ENCODE data around the gene PRKCZ. TPM values are rescaled to one million over a fixed set of nuclear protein-coding genes. Genes with fewer than 3 reads are reported as not detected.

The PRKCZ gene
- total RNA-seq, 3 donors from 2014 or later (not counting 1 experiment from before 2014, with no cell fraction given): 25.1 to 37.1 (median 30.5) TPM

DNA sequence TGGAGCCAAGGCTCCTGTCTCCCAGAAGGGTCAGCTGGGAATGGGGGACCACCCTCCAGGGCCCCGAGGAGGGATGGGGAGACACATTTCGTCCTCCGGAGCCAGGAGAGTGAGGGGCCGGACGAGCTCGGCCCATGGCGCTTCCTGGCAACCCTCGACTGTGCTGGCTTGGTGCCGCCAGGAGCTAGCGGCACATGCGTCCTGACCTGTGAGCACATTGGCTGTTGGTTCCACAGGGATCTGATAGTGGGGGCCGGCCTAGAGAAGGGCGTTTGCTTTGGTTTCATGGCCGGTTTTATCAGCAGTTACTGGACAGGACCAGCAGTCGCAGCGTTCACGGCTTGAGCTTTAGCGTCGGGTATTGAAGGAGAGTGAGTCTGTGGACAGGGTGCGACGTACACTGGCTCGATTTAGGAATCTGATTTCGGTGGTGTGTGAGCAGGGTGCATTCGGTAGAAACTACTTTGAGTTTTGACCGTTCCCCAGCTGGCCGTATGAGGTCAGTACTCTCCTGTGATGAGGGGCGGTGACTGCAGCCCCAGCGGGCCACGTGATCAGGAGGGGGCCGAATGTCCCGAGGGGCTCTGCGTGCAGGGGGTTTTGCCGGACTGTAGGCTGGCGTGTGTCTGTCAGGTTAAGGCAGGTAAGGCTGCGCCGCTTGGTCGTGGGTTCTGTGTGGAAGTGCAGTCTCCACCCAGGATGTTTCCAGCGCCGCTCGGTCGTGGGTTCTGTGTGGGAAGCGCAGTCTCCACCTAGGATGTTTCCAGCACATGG lies 125.7 kb downstream of the PRKCZ start:
- 96% methylated on average over 42 of the region's 42 CpGs for WGBS (ENCODE audit: insufficient coverage)

DNA sequence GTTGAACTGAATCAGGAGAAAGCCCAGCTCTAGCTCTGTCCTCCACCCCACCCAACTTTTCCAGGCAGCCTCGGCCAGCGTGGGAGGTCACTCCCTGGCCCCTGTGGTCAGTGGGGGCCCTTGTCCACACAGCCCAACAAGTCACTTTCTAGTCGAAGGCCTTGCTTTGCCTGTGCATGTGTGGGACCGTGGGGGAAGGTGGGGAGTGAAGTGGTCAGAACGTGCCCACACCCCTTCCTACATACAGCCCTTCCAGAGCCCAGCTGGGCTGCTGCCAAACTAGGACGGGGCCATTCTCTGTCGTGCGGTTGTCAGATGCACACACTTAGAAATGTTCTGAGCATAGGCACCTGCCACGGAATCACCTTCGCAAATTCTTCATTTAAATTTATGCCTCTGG lies 126.4 kb downstream of the PRKCZ start:
- TF ChIP-seq, protein P1, sequence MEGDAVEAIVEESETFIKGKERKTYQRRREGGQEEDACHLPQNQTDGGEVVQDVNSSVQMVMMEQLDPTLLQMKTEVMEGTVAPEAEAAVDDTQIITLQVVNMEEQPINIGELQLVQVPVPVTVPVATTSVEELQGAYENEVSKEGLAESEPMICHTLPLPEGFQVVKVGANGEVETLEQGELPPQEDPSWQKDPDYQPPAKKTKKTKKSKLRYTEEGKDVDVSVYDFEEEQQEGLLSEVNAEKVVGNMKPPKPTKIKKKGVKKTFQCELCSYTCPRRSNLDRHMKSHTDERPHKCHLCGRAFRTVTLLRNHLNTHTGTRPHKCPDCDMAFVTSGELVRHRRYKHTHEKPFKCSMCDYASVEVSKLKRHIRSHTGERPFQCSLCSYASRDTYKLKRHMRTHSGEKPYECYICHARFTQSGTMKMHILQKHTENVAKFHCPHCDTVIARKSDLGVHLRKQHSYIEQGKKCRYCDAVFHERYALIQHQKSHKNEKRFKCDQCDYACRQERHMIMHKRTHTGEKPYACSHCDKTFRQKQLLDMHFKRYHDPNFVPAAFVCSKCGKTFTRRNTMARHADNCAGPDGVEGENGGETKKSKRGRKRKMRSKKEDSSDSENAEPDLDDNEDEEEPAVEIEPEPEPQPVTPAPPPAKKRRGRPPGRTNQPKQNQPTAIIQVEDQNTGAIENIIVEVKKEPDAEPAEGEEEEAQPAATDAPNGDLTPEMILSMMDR (IDR thresholded peaks at IDR 0.05): no peak
- no peak for ATAC-seq
- H3K27me3 Mint-ChIP-seq (ENCODE audit: low read depth in 2 of 2): no peaks in the 10 kb centered on the region
- no peaks in the 10 kb centered on the region for H3K36me3 Mint-ChIP-seq
- WGBS (ENCODE audit: insufficient coverage): 94% methylated on average over 7 of the region's 10 CpGs
- DNase-seq: no peak
- H3K27ac Mint-ChIP-seq: no peak overlapping the region
- H3K4me1 Mint-ChIP-seq: peaks cover 0 to 3% of the 10 kb centered on the region in 2 donors
- no peak overlapping the region for H3K27ac ChIP-seq (ENCODE audit: low read length)
- H3K9me3 Mint-ChIP-seq: no peaks in the 10 kb centered on the region
- H3K27me3 ChIP-seq (ENCODE audit: control insufficient read depth, insufficient read depth, low read length): no peaks in the 10 kb centered on the region
- peaks cover 4% of the 10 kb centered on the region for H3K36me3 ChIP-seq (ENCODE audit: control insufficient read depth, insufficient read depth, low read length)
- no peak overlapping the region for H3K4me3 ChIP-seq (ENCODE audit: low read length)
- intact Hi-C loops (cut with micrococcal nuclease): no loop called here
- H3K4me1 ChIP-seq (ENCODE audit: control insufficient read depth, insufficient read depth, low read length): peaks cover 7% of the 10 kb centered on the region
- H3K4me3 Mint-ChIP-seq: no peak overlapping the region
- no peaks in the 10 kb centered on the region for H3K9me3 ChIP-seq (ENCODE audit: control insufficient read depth, insufficient read depth, low read length)

More for the DNA sequence above, 125.7 kb downstream of the PRKCZ start:
- Mint-ChIP-seq H3K27ac (no peak overlapping the region), H3K9me3 (no peaks in the 10 kb centered on the region), H3K4me3 (no peak overlapping the region), H3K27me3 (ENCODE audit: low read depth in 2 of 2) (no peaks in the 10 kb centered on the region), H3K36me3 (no peaks in the 10 kb centered on the region), H3K4me1 (peaks cover 0 to 3% of the 10 kb centered on the region in 2 donors)
- Histone ChIP-seq H3K4me3 (ENCODE audit: low read length) (no peak overlapping the region), H3K36me3 (ENCODE audit: control insufficient read depth, insufficient read depth, low read length) (peaks cover 4% of the 10 kb centered on the region), H3K27me3 (ENCODE audit: control insufficient read depth, insufficient read depth, low read length) (no peaks in the 10 kb centered on the region), H3K4me1 (ENCODE audit: control insufficient read depth, insufficient read depth, low read length) (peaks cover 7% of the 10 kb centered on the region), H3K27ac (ENCODE audit: low read length) (no peak overlapping the region), H3K9me3 (ENCODE audit: control insufficient read depth, insufficient read depth, low read length) (no peaks in the 10 kb centered on the region)
- DNase-seq (no peak), ATAC-seq (no peak)
- TF ChIP-seq, protein P1 (IDR thresholded peaks at IDR 0.05): no peak
- intact Hi-C loops (cut with micrococcal nuclease): no loop called here

DNA sequence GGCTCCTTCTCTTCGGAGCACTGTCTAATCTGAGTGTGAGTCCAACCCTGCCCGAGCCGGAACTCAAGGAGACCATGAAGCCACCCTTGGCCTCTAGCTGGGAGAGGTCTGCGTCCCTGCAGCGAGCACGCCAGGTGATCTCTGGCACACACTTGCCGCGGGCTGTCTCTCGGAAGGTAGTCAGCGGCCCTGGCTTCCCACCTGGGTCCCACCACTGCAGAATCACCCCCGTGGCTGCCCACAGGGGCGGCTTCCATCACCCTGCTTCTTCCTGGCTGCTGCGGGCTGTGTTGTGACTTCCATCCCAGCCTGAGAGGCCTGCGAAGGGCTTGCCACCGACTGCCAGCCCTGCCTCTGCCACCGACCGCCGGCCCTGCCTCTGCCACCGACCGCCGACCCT lies 127.3 kb downstream of the PRKCZ start:
- DNase-seq (no peak), ATAC-seq (no peak)
- TF ChIP-seq, protein P1 (IDR thresholded peaks at IDR 0.05): no peak
- Mint-ChIP-seq H3K36me3 (no peaks in the 10 kb centered on the region), H3K4me3 (no peak overlapping the region), H3K27me3 (ENCODE audit: low read depth in 2 of 2) (no peaks in the 10 kb centered on the region), H3K9me3 (no peaks in the 10 kb centered on the region), H3K4me1 (peaks cover 0 to 3% of the 10 kb centered on the region in 2 donors), H3K27ac (no peak overlapping the region)
- Histone ChIP-seq H3K4me3 (ENCODE audit: low read length) (no peak overlapping the region), H3K9me3 (ENCODE audit: control insufficient read depth, insufficient read depth, low read length) (no peaks in the 10 kb centered on the region), H3K4me1 (ENCODE audit: control insufficient read depth, insufficient read depth, low read length) (peaks cover 7% of the 10 kb centered on the region), H3K27me3 (ENCODE audit: control insufficient read depth, insufficient read depth, low read length) (no peaks in the 10 kb centered on the region), H3K27ac (ENCODE audit: low read length) (no peak overlapping the region), H3K36me3 (ENCODE audit: control insufficient read depth, insufficient read depth, low read length) (peaks cover 4% of the 10 kb centered on the region)
- 93% methylated on average over 21 of the region's 21 CpGs for WGBS (ENCODE audit: insufficient coverage)
- intact Hi-C loops (cut with micrococcal nuclease): no loop called here
